Vagina (tissue), 2 donors: ENCODE data around the gene EP400.

Experiments used
- CTCF ChIP-seq, 3 experiments: fragments of 450-650 bp in 2 of 3; fragments of 200-600 bp in 1 of 3; sonication (generic) in 1 of 3; IDR thresholded peaks; one replicate each; pipeline ENCODE4 v1.5.1; 2017 to 2019; ENCODE audit warnings: antibody characterized with exemption in 3 of 3, mild to moderate bottlenecking in 2 of 3, moderate library complexity in 2 of 3
- POLR2A ChIP-seq, 2 donors: fragments of 450-650 bp; IDR thresholded peaks; one replicate each; pipeline ENCODE4 v1.6.1; 2017; ENCODE audit warnings: antibody characterized with exemption in 2 of 2, mild to moderate bottlenecking in 2 of 2, moderate library complexity in 2 of 2
- POLR2AphosphoS5 ChIP-seq, 2 donors: sonication (generic); formaldehyde crosslinking; IDR thresholded peaks; one replicate each; pipeline ENCODE4 v1.9.0; 2017; ENCODE audit warnings: antibody characterized with exemption in 2 of 2, mild to moderate bottlenecking in 2 of 2, low read depth in 1 of 2; ENCODE audit not compliant: insufficient read depth in 1 of 2

DNA sequence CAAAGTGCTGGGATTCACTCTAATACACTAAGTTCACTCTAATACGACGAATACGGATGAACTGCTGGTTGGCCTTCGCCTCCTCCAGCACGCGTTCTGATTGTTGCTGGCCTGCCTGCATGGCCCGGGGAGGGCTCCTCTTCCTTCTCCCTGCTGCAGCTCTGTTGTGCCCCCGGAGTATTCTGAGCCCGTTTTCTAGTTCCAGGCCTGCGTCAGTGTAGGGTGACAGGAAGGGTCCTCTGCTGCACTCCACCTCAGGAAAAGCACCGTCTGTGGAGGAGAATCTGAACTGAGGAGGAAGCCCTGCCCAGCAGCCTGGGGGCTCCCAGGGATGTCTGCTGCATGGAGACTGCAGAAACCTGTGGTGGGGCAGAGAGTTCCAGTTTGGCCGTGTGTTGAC, 150.0 kb downstream of the EP400 start:
- TF ChIP-seq CTCF (IDR thresholded peaks at IDR 0.05) = no peak
- TF ChIP-seq POLR2AphosphoS5 (IDR thresholded peaks at IDR 0.05; ENCODE audit: insufficient read depth in 1 of 2, low read depth in 1 of 2) = no peak
- TF ChIP-seq POLR2A (IDR thresholded peaks at IDR 0.05) = no peak
